ES-I3 (cell line): ENCODE data around the gene STN1.

ENCODE experiments used
- H3K36me3 ChIP-seq: 2 replicates; pipeline ENCODE4 v1.6.1; 2013; ENCODE audit warnings: mild to moderate bottlenecking, low read length, control low read depth, moderate library complexity; ENCODE audit not compliant: insufficient read depth
- H3K4me1 ChIP-seq: 2 replicates; pipeline ENCODE4 v1.6.1; 2013; ENCODE audit warnings: mild to moderate bottlenecking, control low read depth, low read length; ENCODE audit not compliant: insufficient read depth
- H3K9ac ChIP-seq: 2 replicates; pipeline ENCODE4 v1.6.1; 2013; ENCODE audit warnings: low read depth, mild to moderate bottlenecking, low read length, moderate library complexity
- H3K9me3 ChIP-seq: 2 replicates; pipeline ENCODE4 v1.6.1; 2013; ENCODE audit warnings: mild to moderate bottlenecking, low read length, moderate library complexity; ENCODE audit not compliant: control insufficient read depth, insufficient read depth

The STN1 gene

DNA sequence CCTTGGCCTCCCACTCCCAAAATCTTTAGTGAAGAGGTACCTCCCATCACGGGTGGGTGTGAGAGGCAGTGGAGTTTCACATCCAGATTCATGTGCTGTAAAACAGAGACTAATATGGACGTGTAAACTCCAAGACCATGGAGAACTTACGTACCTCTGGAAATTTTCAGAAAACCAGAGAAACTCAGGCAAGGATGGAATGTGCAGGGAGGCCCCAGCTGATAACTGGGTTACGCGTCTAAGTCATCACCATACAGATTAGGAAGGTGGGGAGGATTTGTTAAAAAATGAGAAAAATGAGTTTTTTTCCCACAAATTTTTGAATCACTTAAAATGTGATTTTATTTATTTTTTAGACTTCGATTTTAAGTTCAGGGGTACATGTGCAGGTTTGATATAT, 16.3 kb upstream of the STN1 start:
- H3K36me3 ChIP-seq: no peaks in the 10 kb centered on the region
- no peaks in the 10 kb centered on the region for H3K9me3 ChIP-seq
- H3K9ac ChIP-seq: no peak overlapping the region
- H3K4me1 ChIP-seq: peaks cover 8% of the 10 kb centered on the region

DNA sequence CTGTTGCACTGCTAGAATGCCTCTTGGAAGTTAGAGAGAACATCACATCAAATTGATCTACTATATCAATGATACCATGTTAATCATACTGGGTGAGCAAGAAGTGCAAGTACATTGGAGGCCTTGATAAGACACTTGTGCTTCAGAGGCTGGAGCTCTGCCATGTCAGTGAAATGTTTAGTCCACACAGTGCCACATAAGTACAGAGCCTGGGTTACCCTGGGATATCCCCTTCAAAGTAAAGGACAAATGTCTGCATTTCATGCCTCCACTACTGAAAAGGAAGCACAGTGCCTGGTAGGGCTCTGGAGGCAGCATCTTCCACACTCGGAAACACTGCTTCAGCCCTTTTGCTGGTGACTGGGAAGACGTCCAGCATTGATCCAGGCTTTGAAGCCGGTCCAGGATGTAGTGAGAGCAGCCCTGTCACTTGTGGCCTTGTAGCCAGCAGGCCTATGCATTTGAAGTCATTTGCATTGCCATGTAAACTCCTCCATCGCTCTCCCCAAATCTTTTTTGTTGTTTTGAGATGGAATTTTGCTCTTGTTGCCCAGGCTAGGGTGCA, 15.7 kb upstream of the STN1 start:
- Histone ChIP-seq H3K9ac (no peak overlapping the region), H3K36me3 (no peaks in the 10 kb centered on the region), H3K9me3 (no peaks in the 10 kb centered on the region), H3K4me1 (peaks cover 15% of the 10 kb centered on the region)

DNA sequence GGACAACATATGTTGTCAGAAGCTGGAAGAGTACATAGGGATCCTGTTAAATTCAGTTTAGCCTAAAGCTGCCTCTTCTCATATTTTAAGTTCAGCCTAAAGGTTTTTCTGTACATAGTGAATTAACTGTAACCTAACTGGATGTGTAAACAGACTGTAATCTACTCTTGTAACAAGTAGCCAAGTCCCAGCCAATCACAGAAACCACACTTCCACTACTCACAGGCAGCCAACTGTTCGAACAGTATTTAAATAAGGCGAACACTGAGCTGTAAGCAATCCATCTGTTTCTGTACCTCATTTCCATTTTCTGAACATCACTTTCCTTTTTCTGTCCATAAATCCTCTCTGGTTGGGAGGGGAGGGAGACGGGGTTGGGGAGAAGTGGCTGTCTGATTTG, 15.0 kb upstream of the STN1 start:
- peaks cover 17% of the 10 kb centered on the region for H3K4me1 ChIP-seq
- no peaks in the 10 kb centered on the region for H3K9me3 ChIP-seq
- no peak overlapping the region for H3K9ac ChIP-seq
- no peaks in the 10 kb centered on the region for H3K36me3 ChIP-seq

DNA sequence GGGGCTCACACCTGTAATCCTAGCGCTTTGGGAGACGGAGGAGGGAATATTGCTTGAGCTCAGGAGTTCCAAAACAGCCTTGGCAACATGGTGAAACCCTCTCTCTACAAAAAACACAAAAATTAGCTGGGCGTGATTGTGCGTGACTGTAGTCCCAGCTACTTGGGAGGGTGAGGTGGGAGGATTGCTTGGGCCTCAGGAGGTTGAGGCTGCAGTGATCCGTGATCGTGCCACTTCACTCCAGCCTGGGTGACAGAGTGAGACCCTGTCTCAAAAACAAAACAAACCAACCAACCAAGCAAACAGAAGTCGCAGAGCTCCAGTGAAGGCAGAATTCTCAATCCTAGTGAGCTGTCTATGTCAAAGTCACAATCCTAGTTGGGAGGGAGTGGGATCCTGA, 14.3 kb upstream of the STN1 start:
- no peak overlapping the region for H3K9ac ChIP-seq
- no peaks in the 10 kb centered on the region for H3K36me3 ChIP-seq
- H3K9me3 ChIP-seq: no peaks in the 10 kb centered on the region
- H3K4me1 ChIP-seq: peaks cover 17% of the 10 kb centered on the region

- Histone ChIP-seq H3K9ac (no peak overlapping the region), H3K36me3 (no peaks in the 10 kb centered on the region)
These were observed 13.6 kb upstream of the STN1 start for GRCh38 chr10:103931603-103932002.

GRCh38 chr10:103930881-103931280, 12.9 kb upstream of the STN1 start:
- Histone ChIP-seq H3K4me1 (peaks cover 17% of the 10 kb centered on the region), H3K36me3 (no peaks in the 10 kb centered on the region), H3K9ac (no peak overlapping the region), H3K9me3 (no peaks in the 10 kb centered on the region)

More at GRCh38 chr10:103931603-103932002, 13.6 kb upstream of the STN1 start:
- Histone ChIP-seq H3K4me1 (peaks cover 17% of the 10 kb centered on the region), H3K9me3 (no peaks in the 10 kb centered on the region)

DNA sequence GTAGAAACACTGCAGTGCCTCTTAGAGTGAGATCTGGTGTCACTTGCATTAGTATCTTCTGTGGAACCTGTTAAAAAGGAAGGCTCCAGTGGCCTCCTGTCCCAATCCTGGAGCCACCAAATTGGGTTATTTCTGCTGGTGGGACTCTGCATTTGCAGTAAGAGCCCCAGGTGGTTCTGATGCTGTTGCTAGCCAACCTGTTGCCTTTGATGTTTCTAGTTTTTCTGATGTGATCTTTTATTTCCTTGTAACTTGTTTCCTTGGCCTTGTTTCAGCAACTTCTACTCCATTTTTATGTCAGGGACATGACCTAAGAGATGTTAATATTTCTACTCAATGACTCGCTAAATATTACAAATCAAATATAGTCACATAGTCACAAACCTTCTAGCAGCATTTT, 12.5 kb upstream of the STN1 start:
- H3K9ac ChIP-seq: no peak overlapping the region
- peaks cover 17% of the 10 kb centered on the region for H3K4me1 ChIP-seq
- H3K9me3 ChIP-seq: no peaks in the 10 kb centered on the region
- no peaks in the 10 kb centered on the region for H3K36me3 ChIP-seq

DNA sequence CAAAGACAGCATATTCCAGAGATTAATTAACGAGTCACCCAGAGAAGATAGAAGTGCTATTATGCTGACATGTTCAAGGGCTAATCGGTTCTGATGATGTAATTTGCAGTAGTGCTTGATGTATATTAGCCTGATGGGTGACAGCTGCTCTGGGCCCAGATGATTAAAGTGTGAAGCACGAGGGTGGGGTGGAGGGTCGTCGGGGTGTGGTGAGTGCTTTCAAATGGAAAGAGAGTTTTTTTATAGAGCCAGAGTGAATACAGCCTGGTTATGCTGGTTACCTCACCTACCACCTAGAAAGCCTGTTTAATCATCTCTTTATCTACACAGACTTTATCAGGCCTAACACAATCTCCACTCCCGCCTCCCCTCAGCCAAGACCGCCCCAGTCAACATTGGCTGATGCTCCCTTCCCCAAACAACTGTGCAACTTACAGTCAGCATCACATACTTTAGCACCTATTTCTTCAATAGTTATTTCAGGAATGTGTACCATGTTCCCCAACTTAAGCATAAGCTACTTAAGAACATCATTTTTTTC, 11.5 kb upstream of the STN1 start:
- Histone ChIP-seq H3K9ac (no peak overlapping the region), H3K36me3 (no peaks in the 10 kb centered on the region), H3K4me1 (peaks cover 17% of the 10 kb centered on the region), H3K9me3 (no peaks in the 10 kb centered on the region)

DNA sequence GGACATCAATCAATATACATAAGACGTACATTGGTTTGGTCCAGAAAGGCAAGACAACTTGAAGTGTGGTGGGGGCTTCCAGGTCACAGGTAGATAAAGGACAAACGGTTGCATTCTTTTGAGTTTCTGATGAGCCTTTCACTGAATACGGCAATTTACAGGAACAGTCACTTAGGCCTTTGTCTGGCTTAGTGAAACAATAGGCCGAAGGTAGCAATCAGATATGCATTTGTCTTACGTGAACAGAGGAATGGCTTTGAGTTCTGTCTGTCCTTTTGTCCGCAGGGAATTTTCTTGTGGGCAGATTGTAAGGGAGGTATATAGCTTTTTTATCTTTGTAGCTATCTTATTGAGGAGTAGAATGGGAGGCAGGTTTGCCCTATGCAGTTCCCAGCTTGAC, 10.8 kb upstream of the STN1 start:
- Histone ChIP-seq H3K4me1 (peaks cover 17% of the 10 kb centered on the region), H3K9ac (no peak overlapping the region), H3K9me3 (no peaks in the 10 kb centered on the region), H3K36me3 (no peaks in the 10 kb centered on the region)

DNA sequence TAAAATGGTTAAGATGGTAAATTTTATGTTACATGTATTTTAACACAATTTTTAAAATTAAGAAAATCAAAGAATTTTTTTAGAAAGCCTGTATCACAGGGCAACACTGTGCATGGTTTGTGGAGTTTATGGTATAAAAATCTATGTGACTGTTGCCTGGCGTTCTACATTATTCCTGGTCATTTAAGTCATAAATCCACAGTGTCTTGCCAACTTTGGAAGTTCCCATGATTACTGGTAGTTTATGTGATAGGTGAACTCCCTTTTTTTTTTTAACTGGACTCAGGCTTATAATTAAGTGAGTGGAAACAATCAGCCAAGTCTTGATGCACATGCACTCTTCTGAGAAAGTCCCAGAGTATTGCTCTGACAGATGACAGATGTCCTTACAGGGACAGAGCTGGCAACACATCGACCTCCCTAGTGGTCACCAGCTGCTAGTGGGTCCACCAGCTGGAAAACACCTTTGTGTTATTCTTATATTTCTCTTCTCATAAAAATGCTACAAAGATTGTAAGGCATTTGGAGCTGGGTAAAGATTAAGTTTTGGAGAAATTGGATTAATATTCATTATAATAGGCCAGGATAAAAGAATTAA, 8.8 kb upstream of the STN1 start:
- H3K9ac ChIP-seq: no peak overlapping the region
- peaks cover 20% of the 10 kb centered on the region for H3K4me1 ChIP-seq
- H3K9me3 ChIP-seq: no peaks in the 10 kb centered on the region
- H3K36me3 ChIP-seq: no peaks in the 10 kb centered on the region

- Histone ChIP-seq H3K4me1 (peaks cover 25% of the 10 kb centered on the region), H3K36me3 (no peaks in the 10 kb centered on the region), H3K9ac (no peak overlapping the region), H3K9me3 (no peaks in the 10 kb centered on the region)
These were observed 7.6 kb upstream of the STN1 start for GRCh38 chr10:103925591-103925990.

- no peaks in the 10 kb centered on the region for H3K36me3 ChIP-seq
- H3K9me3 ChIP-seq: no peaks in the 10 kb centered on the region
- peaks cover 17% of the 10 kb centered on the region for H3K4me1 ChIP-seq
- H3K9ac ChIP-seq: no peak overlapping the region
These were observed 5.5 kb upstream of the STN1 start for GRCh38 chr10:103923502-103923901.

DNA sequence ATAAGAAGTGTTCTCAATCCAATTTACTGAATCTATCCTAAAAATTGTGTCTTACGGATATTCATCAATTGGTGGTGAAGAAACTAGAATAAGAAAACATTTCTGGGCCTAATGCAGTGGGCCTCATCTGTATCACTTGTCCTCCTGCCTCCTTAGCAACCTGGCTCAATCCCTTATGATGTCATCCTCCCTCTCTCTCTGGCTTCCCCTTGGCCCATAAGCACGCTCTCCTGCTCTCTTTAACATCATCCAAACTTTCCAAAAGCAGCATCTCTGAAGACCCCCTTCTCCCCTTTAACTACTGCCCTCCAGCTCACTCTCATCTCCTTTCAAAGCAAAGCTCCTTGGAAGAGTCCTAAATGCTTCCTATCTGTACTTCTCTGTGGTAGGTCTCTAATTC, 4.7 kb upstream of the STN1 start:
- H3K9me3 ChIP-seq: no peaks in the 10 kb centered on the region
- peaks cover 16% of the 10 kb centered on the region for H3K4me1 ChIP-seq
- H3K9ac ChIP-seq: no peak overlapping the region
- no peaks in the 10 kb centered on the region for H3K36me3 ChIP-seq

GRCh38 chr10:103921750-103922195, 3.8 kb upstream of the STN1 start:
- no peaks in the 10 kb centered on the region for H3K9me3 ChIP-seq
- H3K9ac ChIP-seq: no peak overlapping the region
- H3K36me3 ChIP-seq: no peaks in the 10 kb centered on the region
- peaks cover 16% of the 10 kb centered on the region for H3K4me1 ChIP-seq

GRCh38 chr10:103921248-103921647, 3.3 kb upstream of the STN1 start:
- Histone ChIP-seq H3K4me1 (peaks cover 16% of the 10 kb centered on the region), H3K9ac (no peak overlapping the region), H3K36me3 (no peaks in the 10 kb centered on the region), H3K9me3 (no peaks in the 10 kb centered on the region)
